GM18505 (cell line): ENCODE results near the gene NLRC3.

Source experiments
- ATAC-seq: cut with Tn5 transposase; IDR thresholded peaks from one replicate; pipeline ENCODE4 v1.9.1; 2021; ENCODE audit not compliant: unreplicated experiment
- POLR2A ChIP-seq: IDR thresholded peaks from 4 replicates; pipeline ENCODE4 v1.6.1; 2011; ENCODE audit warnings: borderline replicate concordance; ENCODE audit not compliant: insufficient read depth, insufficient read length; ENCODE audit errors: extremely low read depth

The NLRC3 gene

DNA sequence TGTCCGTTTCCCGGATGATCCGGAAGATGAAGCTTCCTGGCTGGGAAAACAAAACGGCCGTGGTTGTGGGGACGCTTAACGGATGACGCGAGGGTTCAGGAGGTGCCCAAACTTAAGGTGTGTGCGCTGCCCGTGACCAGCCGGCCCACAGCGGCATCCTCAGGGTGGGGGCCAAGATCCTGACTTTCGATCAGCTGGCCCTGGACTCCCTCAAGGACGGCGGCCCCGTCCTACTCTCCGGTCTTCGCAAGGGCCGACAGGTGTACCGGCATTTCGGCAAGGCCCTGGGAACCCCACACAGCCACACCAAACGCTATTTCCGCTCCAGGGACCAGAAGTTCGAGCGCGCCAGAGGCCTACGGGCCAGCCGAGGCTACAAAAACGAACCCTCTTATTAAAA lies 80.8 kb downstream of the NLRC3 start:
- no peak for TF ChIP-seq POLR2A
- ATAC-seq = no peak

DNA sequence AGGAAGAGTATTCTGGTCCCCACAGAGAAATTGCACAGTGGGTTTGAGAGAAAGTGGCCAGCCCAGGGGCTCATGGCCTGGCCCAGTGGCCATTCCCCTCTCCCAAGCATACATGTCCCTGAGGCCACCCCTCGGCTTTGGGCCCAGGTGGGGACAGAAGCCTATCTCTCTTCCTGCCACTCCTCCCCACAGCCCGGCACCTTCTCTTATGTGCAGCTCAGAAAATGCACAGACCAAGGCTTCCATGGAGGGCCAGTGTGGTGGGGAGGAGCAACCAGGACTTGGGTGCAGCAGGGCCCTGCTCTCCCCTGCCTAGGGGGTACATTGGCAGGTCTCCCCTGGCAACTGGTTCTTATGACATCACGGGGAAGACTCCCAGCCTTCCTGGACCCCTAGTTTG lies 82.0 kb downstream of the NLRC3 start, which contains the start of gene C16orf90:
TSS of gene C16orf90 (minus strand) at position 314 of the 400 bp plus-strand sequence. CDS start at position 246, 68 bp downstream.
- ATAC-seq = no peak

DNA sequence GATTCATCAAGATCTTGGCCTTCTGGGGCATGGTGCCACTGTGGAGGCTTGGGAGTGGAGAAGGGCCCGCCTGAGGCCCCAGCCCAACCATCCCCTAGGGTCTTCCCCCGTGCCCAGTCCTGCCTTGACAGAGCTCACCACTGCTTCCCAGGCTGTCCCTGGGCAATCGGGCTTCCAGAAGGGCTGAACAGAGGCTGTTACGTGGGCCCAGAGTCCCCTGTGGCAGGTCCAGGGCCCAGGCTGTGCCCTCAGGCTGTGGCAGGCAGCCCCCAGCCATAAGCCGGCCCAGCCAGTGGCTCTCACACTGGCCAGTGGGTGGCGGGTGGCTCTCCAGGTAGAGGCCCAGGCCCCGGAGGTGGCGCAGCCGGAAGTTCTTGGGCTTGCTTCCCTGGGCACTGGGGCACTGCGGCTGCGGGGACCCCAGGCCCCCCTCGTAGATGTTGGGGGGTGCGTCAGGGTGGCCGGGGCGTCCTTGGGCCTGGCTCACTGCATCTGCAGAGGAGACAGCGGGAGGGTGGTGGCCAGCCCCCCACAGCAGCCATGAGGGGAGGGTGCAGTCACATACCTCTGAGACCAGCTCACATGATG lies 82.7 kb downstream of the NLRC3 start:
- ATAC-seq = no peak
- no peak for TF ChIP-seq POLR2A

More for the DNA sequence above, 82.0 kb downstream of the NLRC3 start, which contains the start of gene C16orf90:
- TF ChIP-seq POLR2A = no peak

DNA sequence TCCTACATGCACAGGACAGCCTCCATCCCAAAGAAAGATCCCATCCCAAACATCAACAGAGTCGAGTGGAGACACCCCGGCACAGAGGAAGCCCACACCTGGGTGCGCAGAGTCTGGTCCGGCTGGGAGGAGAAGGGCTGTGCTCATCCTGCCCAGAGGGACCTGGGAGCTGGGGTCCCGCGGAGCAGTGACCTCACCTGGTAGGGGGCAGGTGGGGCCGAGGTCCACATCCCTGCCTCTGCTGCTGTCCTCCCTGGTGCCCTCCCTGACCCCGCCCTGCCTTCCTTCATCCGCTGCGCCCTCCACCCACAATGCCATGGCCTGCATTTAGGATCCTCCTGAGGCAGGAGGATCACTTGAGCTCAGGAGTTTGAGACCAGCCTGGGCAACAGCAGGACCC lies 84.8 kb downstream of the NLRC3 start:
- no peak for TF ChIP-seq POLR2A
- ATAC-seq = no peak

DNA sequence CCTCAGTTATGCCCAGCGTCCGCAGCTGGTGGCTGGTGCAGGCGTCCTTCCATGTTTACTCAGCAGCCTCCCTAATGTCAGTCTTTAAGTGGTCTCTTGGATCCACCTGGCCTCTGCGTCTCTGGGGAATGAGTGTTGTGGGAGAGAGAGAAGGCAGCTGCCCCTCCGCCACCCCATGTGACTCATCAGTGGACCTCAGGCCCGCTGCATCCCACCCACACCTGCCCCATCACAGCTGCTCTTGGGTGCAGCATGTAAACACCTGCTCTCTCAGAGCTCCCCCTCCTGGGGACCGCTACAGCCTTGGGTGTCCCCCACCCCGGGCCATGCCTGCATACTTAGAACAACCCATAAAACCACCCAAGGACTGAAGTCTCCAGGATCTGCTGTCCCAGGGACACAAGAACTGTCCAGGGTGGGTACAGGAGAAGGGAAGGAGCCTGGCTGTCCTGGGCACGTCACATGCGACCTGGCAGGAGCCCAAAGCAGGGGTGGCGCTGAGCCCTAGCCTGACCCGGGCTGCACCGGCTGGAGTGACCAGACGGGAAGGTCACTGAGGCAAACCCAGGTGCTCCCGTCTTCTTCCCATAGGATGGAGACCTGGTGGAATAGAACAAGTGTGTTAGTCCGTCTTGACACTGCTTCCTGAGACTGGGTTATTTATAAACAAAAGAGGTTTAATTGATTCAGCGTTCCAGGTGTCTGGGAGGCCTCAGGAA lies 86.1 kb downstream of the NLRC3 start:
- no peak for TF ChIP-seq POLR2A
- no peak for ATAC-seq
